AG04450 (cell line): Measurements from ENCODE around the gene REEP3. TPM values are rescaled to one million over a fixed set of nuclear protein-coding genes. Genes with fewer than 3 reads are reported as not detected.
"Not testable (repeated sequence)": the region's sequence is repeated elsewhere in the genome, so short reads cannot be mapped to it uniquely, and the experiment has no call there.

Experiments
- CTCF ChIA-PET: fragments of 300-600, 350-600 bp; formaldehyde crosslinking; extraction: SDS; loops from one replicate; lab custom pipeline; 2022; ENCODE audit warnings: antibody characterized with exemption, inconsistent platforms; lab: Charles Lee
- POLR2A ChIA-PET: fragments of 350-600 bp; formaldehyde crosslinking; extraction: SDS; loops from one replicate; lab custom pipeline; 2021; ENCODE audit warnings: antibody characterized with exemption, inconsistent platforms; lab: Yijun Ruan, JAX
- DNase-seq: peaks from one replicate; pipeline ENCODE4 v3.0.0-alpha.2; 2011; ENCODE audit warnings: low read depth, low spot score
- H3K27ac ChIP-seq: one replicate; pipeline ENCODE4 v1.5.1; 2012; ENCODE audit warnings: low read depth, low read length, control low read depth
- H3K27me3 ChIP-seq: one replicate; pipeline ENCODE4 v1.6.0; 2012; ENCODE audit warnings: low read length; ENCODE audit not compliant: control insufficient read depth, insufficient read depth
- H3K4me3 ChIP-seq: 2 replicates; pipeline ENCODE4 v1.5.1; 2011; ENCODE audit warnings: mild to moderate bottlenecking, low read depth, low read length, control low read depth
- H3K9me3 ChIP-seq: 2 replicates; pipeline ENCODE4 v1.5.1; 2012; ENCODE audit warnings: low read length; ENCODE audit not compliant: control insufficient read depth, insufficient read depth
- polyA plus RNA-seq: library from polyadenylated mRNA; depleted of rRNA; stranded (reverse); fragments of >200 nt; gene quantifications from 2 replicates; pipeline ENCODE4 v1.2.3, GENCODE V29; 2011
- TF ChIP-seq, protein P1 (sequence below): IDR thresholded peaks from 2 replicates; pipeline ENCODE4 v1.5.1; 2011; ENCODE audit warnings: low read depth, low read length, control low read depth, inconsistent platforms

The REEP3 gene
- polyA plus RNA-seq, 1 experiment: 36.5 TPM

GRCh38 chr10:63664341-63664885 is 143.2 kb downstream of the REEP3 start:
- H3K27me3 ChIP-seq: no peaks in the 10 kb centered on the region
- no peak overlapping the region for H3K27ac ChIP-seq
- no peaks in the 10 kb centered on the region for H3K9me3 ChIP-seq
- DNase-seq: no peak
- TF ChIP-seq, protein P1, sequence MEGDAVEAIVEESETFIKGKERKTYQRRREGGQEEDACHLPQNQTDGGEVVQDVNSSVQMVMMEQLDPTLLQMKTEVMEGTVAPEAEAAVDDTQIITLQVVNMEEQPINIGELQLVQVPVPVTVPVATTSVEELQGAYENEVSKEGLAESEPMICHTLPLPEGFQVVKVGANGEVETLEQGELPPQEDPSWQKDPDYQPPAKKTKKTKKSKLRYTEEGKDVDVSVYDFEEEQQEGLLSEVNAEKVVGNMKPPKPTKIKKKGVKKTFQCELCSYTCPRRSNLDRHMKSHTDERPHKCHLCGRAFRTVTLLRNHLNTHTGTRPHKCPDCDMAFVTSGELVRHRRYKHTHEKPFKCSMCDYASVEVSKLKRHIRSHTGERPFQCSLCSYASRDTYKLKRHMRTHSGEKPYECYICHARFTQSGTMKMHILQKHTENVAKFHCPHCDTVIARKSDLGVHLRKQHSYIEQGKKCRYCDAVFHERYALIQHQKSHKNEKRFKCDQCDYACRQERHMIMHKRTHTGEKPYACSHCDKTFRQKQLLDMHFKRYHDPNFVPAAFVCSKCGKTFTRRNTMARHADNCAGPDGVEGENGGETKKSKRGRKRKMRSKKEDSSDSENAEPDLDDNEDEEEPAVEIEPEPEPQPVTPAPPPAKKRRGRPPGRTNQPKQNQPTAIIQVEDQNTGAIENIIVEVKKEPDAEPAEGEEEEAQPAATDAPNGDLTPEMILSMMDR: no peak
- ChIA-PET CTCF (interaction anchor here (1.4 kb wide), 1 partner anchor 56 kb away, joined by 5 read pairs; no protein-coding TSS in a partner anchor), POLR2A (no interaction called here)
- H3K4me3 ChIP-seq: no peak overlapping the region

DNA sequence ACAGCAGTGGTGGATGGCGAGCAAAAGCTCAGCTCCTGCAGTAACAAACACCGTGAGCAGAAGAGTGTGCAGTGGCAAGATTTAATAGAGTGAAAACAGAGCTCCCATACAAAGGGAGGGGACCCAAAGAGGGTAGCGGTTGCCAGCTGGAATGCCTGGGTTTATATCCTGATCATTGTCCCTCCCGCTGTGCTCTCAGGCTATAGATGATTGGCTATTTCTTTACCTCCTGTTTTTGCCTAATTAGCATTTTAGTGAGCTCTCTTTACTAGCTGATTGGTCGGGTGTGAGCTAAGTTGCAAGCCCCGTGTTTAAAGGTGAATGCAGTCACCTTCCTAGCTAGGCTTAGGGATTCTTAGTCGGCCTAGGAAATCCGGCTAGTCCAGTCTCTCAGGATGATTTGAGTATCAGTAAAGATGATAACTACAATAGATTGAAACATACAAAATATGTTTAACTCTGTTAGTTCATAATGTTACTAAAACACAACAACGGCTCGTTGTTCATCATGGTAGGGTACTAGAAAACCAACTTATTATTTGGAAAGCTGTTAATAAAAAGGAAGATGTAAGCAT is 143.9 kb downstream of the REEP3 start:
- not testable (repeated sequence) for H3K9me3 ChIP-seq, H3K4me3 ChIP-seq, DNase-seq, H3K27ac ChIP-seq, H3K27me3 ChIP-seq
- ChIA-PET CTCF (interaction anchor here (1.4 kb wide), 1 partner anchor 55 kb away, joined by 5 read pairs; no protein-coding TSS in a partner anchor), POLR2A (interaction anchor here (0.6 kb wide), 1 partner anchor 367 kb away, joined by 3 read pairs; no protein-coding TSS in a partner anchor)

DNA sequence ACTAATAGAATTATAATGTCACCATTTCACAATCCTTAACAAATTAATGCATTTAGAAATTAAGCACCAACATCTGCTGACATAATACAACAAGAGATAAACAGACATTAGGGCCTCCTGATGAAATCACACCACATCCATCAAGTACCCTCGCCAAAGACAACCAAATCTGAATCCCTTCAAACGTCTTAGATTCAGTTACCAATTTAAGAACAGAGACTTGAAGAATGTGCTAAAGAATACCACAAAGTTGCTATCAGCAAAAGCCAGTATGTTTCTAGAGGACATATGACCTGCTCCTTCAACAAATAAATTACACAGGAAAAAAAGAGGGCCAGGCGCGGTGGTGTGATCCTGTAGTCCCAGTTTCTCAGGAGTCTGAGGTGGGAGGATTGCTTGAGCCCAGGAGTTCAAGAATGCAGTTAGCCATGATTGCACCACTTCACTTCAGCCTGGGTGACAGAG is 144.5 kb downstream of the REEP3 start:
- ChIA-PET CTCF (interaction anchor here (1.4 kb wide), 1 partner anchor 54 kb away, joined by 5 read pairs; no protein-coding TSS in a partner anchor), POLR2A (interaction anchor here (0.6 kb wide), 1 partner anchor 368 kb away, joined by 3 read pairs; no protein-coding TSS in a partner anchor)
- Histone ChIP-seq H3K27me3 (no peaks in the 10 kb centered on the region), H3K9me3 (no peaks in the 10 kb centered on the region), H3K27ac (no peak overlapping the region), H3K4me3 (no peak overlapping the region)
- TF ChIP-seq, protein P1: no peak
- no peak for DNase-seq

GRCh38 chr10:63666836-63667383 is 145.7 kb downstream of the REEP3 start:
- Histone ChIP-seq H3K27me3 (no peaks in the 10 kb centered on the region), H3K4me3 (no peak overlapping the region), H3K9me3 (no peaks in the 10 kb centered on the region), H3K27ac (no peak overlapping the region)
- CTCF ChIA-PET: interaction anchor here (1.9 kb wide), 1 partner anchor 500 kb away, joined by 6 read pairs; no protein-coding TSS in a partner anchor
- DNase-seq: peak; percentile 63
- POLR2A ChIA-PET: no interaction called here
- TF ChIP-seq, protein P1: no peak

- TF ChIP-seq, protein P1: no peak
- no peak overlapping the region for H3K4me3 ChIP-seq
- no peak for DNase-seq
- H3K27me3 ChIP-seq: no peaks in the 10 kb centered on the region
- CTCF ChIA-PET: interaction anchor here (1.3 to 1.9 kb wide), 2 partner anchors 52 to 501 kb away, joined by 5 to 6 read pairs; no protein-coding TSS in a partner anchor
- no peak overlapping the region for H3K27ac ChIP-seq
- POLR2A ChIA-PET: no interaction called here
- H3K9me3 ChIP-seq: no peaks in the 10 kb centered on the region
Observed at GRCh38 chr10:63667596-63668480, 146.6 kb downstream of the REEP3 start.
